HUES48 (cell line): Measurements from ENCODE around the gene MYOZ3.

Experiments
- H3K27ac ChIP-seq: one replicate; pipeline ENCODE4 v1.7.0; 2013; ENCODE audit warnings: low read depth, low read length, inconsistent platforms
- H3K27me3 ChIP-seq: 2 replicates; pipeline ENCODE4 v1.6.1; 2013; ENCODE audit warnings: mild to moderate bottlenecking, low read length; ENCODE audit not compliant: control insufficient read depth, insufficient read depth
- H3K36me3 ChIP-seq: 2 replicates; pipeline ENCODE4 v1.6.1; 2013; ENCODE audit warnings: low read length; ENCODE audit not compliant: control insufficient read depth, insufficient read depth
- H3K4me1 ChIP-seq: 2 replicates; pipeline ENCODE4 v1.6.1; 2013; ENCODE audit warnings: mild to moderate bottlenecking, low read length; ENCODE audit not compliant: control insufficient read depth, insufficient read depth
- H3K4me3 ChIP-seq: 2 replicates; pipeline ENCODE4 v1.5.1; 2013; ENCODE audit warnings: mild to moderate bottlenecking, low read depth, low read length
- H3K9ac ChIP-seq: 2 replicates; pipeline ENCODE4 v1.6.1; 2013; ENCODE audit warnings: mild to moderate bottlenecking, low read depth, low read length, moderate library complexity
- H3K9me3 ChIP-seq: 2 replicates; pipeline ENCODE4 v1.6.1; 2013; ENCODE audit warnings: low read length; ENCODE audit not compliant: control insufficient read depth, insufficient read depth

MYOZ3 gene

GRCh38 chr5:150690760-150691159 lies 29.7 kb downstream of the MYOZ3 start:
- Histone ChIP-seq H3K27ac (no peak overlapping the region), H3K27me3 (no peaks in the 10 kb centered on the region), H3K4me3 (no peak overlapping the region), H3K36me3 (peaks cover 56% of the 10 kb centered on the region), H3K9me3 (no peaks in the 10 kb centered on the region), H3K4me1 (no peaks in the 10 kb centered on the region), H3K9ac (no peak overlapping the region)

- H3K9ac ChIP-seq, result no peak overlapping the region
These were observed 31.2 kb downstream of the MYOZ3 start for GRCh38 chr5:150692276-150692675.

GRCh38 chr5:150694612-150695011 lies 33.6 kb downstream of the MYOZ3 start:
- Histone ChIP-seq H3K36me3 (peaks cover 94% of the 10 kb centered on the region), H3K27ac (no peak overlapping the region), H3K9me3 (no peaks in the 10 kb centered on the region), H3K9ac (no peak overlapping the region), H3K4me1 (peaks cover under 1% of the 10 kb centered on the region; the same call in 1 of the 2 replicates), H3K27me3 (no peaks in the 10 kb centered on the region), H3K4me3 (no peak overlapping the region)

More at GRCh38 chr5:150692276-150692675, 31.2 kb downstream of the MYOZ3 start:
- H3K27ac ChIP-seq, result no peak overlapping the region
- H3K27me3 ChIP-seq, result no peaks in the 10 kb centered on the region
- H3K4me1 ChIP-seq, result no peaks in the 10 kb centered on the region
- H3K4me3 ChIP-seq, result no peak overlapping the region
- peaks cover 71% of the 10 kb centered on the region for H3K36me3 ChIP-seq
- no peaks in the 10 kb centered on the region for H3K9me3 ChIP-seq

- no peaks in the 10 kb centered on the region for H3K9me3 ChIP-seq
- peaks cover 6% of the 10 kb centered on the region for H3K4me1 ChIP-seq
- peak overlapping the region; percentile 99 for H3K4me3 ChIP-seq
- peaks cover 45% of the 10 kb centered on the region for H3K36me3 ChIP-seq
- H3K27me3 ChIP-seq, result no peaks in the 10 kb centered on the region
- H3K27ac ChIP-seq, result peak overlapping the region; percentile 98
- no peak overlapping the region; the same call in 1 of the 2 replicates for H3K9ac ChIP-seq
These were observed 39.2 kb downstream of the MYOZ3 start for GRCh38 chr5:150700246-150700593.

GRCh38 chr5:150700594-150701377 lies 39.7 kb downstream of the MYOZ3 start, which contains the start of gene RBM22:
RBM22 (minus strand) TSS chr5:150701062; CDS start chr5:150700985, 77 bp downstream.
- Histone ChIP-seq H3K4me1 (peaks cover 6% of the 10 kb centered on the region), H3K9me3 (no peaks in the 10 kb centered on the region), H3K27ac (peak within 1 kb of the TSS; percentile 98), H3K27me3 (no peaks in the 10 kb centered on the region), H3K36me3 (peaks cover 39% of the 10 kb centered on the region), H3K4me3 (peak within 1 kb of the TSS; percentile 99), H3K9ac (peak within 1 kb of the TSS; percentile 97)

- no peaks in the 10 kb centered on the region for H3K27me3 ChIP-seq
These were observed 42.7 kb downstream of the MYOZ3 start for GRCh38 chr5:150703762-150704161.

GRCh38 chr5:150706776-150707390 lies 45.8 kb downstream of the MYOZ3 start:
- Histone ChIP-seq H3K27ac (no peak overlapping the region), H3K36me3 (peaks cover 30% of the 10 kb centered on the region), H3K4me1 (peaks cover 17% of the 10 kb centered on the region), H3K9me3 (no peaks in the 10 kb centered on the region), H3K4me3 (no peak overlapping the region), H3K9ac (no peak overlapping the region), H3K27me3 (no peaks in the 10 kb centered on the region)

More at GRCh38 chr5:150703762-150704161, 42.7 kb downstream of the MYOZ3 start:
- no peak overlapping the region for H3K4me3 ChIP-seq
- H3K9ac ChIP-seq, result no peak overlapping the region
- peaks cover 10% of the 10 kb centered on the region for H3K36me3 ChIP-seq
- no peaks in the 10 kb centered on the region for H3K9me3 ChIP-seq
- peaks cover 14% of the 10 kb centered on the region for H3K4me1 ChIP-seq
- no peak overlapping the region for H3K27ac ChIP-seq

- no peak overlapping the region for H3K4me3 ChIP-seq
- no peak overlapping the region for H3K27ac ChIP-seq
- H3K9me3 ChIP-seq, result no peaks in the 10 kb centered on the region
- peaks cover 55% of the 10 kb centered on the region for H3K36me3 ChIP-seq
- no peak overlapping the region for H3K9ac ChIP-seq
- no peaks in the 10 kb centered on the region for H3K27me3 ChIP-seq
- peaks cover 17% of the 10 kb centered on the region for H3K4me1 ChIP-seq
These were observed 49.1 kb downstream of the MYOZ3 start for GRCh38 chr5:150710165-150710564.

- no peak overlapping the region for H3K27ac ChIP-seq
- H3K9ac ChIP-seq, result no peak overlapping the region
- H3K4me1 ChIP-seq, result no peaks in the 10 kb centered on the region
- no peaks in the 10 kb centered on the region for H3K9me3 ChIP-seq
- H3K27me3 ChIP-seq, result no peaks in the 10 kb centered on the region
- no peak overlapping the region for H3K4me3 ChIP-seq
- H3K36me3 ChIP-seq, result peaks cover 84% of the 10 kb centered on the region
These were observed 62.8 kb downstream of the MYOZ3 start for GRCh38 chr5:150723845-150724244.
